Right hindlimb (tissue), 1 donor: ENCODE measurements around the gene SYT14.
"Not testable (repeated sequence)": the region's sequence is repeated elsewhere in the genome, so short reads cannot be mapped to it uniquely, and the experiment has no call there.

Experiments used
- DNase-seq: peaks from one replicate; pipeline ENCODE4 v3.0.0-alpha.2; 2018

SYT14 gene

GRCh38 chr1:210031473-210031872, 93.5 kb downstream of the SYT14 start:
- DNase-seq: no peak

DNA sequence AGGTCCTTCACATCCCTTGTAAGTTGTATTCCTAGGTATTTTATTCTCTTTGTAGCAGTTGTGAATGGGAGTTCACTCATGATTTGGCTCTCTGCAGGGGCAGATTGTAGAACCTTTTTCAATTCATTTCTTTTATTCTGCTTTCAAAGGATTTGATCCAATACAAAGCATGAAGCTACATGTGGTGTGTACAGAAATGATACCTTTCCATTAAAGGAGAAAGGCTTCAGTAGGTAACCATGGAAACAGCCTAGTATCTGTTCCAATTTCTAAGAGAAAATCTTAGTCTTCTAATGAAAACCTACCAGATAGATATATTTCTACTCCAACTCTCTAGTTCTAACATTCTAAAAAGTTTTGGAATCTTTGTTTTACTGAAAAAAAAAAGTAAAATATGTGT, 105.0 kb downstream of the SYT14 start:
- no peak for DNase-seq

DNA sequence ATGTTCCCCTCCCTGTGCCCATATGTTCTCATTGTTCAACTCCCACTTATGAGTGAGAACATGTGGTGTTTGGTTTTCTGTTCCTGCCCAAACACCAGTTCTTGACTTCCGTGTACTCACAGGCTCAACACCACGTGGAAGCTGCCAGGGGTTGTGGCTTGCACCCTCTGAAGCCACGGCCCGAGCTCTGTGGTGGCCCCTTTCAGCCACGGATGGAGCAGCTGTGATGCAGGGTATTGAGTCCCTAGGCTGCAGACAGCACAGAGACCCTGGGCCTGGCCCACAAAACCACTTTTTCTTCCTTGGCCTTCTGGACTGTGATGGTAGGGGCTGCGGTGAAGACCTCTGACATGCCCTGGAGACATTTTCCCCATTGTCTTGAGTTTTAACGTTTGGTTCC, 111.6 kb downstream of the SYT14 start:
- no peak for DNase-seq

DNA sequence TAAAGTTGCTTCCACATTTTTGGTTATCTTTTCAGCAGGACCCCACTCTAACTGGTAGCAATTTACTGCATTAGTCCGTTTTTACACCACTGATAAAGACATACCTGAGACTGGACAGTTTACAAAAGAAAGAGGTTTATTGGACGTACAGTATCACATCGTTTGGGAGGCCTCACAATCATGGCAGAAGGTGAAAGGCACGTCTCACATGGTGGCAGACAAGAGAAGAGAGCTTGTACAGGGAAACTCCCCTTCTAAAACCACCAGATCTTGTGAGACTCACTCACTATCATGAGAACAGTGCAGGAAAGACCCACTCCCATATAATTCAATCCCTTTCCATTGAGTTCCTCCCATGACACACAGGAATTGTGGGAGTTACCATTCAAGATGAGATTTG, 112.5 kb downstream of the SYT14 start:
- DNase-seq: not testable (repeated sequence)

DNA sequence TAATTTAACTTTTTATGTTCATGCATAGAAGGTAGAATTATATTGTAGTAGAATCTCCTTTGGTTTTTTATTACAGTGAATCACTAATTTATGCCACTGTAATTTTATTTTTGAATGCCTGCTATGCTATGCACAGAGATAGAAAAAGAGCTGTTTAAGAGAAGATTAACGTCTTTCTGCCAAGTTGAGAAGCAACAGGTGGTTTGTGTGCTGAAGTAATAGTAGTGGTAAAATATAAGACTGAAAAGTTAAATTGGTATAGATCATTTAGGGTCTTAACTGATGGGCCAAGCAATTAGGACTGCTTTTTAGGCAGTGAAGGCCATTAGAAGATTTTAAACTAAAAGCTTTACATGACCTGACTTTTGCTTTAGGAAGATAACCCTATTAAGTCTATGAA, 115.1 kb downstream of the SYT14 start:
- DNase-seq: no peak

- DNase-seq: no peak
These were observed 119.6 kb downstream of the SYT14 start for GRCh38 chr1:210057593-210057992.

DNA sequence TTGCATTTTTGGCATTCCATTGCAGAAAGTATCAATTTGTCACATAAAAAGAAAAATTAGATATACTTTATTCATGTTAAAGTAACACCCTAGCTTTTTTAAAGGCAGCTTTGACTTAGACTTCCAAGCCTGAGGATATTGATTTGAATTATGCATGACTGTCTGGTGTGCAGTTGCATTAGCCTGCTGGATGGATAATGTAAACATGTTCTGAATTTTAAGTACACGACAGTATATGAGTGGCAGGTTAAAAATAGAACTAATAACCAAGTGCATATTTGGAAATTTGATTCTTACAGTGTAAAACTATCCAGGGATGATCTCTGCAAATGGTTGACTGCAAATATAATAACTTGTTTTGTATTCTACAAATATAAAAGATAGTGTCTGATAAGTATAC, 124.0 kb downstream of the SYT14 start:
- no peak for DNase-seq

GRCh38 chr1:210070531-210070930, 132.5 kb downstream of the SYT14 start:
- no peak for DNase-seq

- DNase-seq: no peak
These were observed 134.1 kb downstream of the SYT14 start for GRCh38 chr1:210072129-210072528.

- DNase-seq: no peak
These were observed 135.0 kb downstream of the SYT14 start for GRCh38 chr1:210072896-210073504.

DNA sequence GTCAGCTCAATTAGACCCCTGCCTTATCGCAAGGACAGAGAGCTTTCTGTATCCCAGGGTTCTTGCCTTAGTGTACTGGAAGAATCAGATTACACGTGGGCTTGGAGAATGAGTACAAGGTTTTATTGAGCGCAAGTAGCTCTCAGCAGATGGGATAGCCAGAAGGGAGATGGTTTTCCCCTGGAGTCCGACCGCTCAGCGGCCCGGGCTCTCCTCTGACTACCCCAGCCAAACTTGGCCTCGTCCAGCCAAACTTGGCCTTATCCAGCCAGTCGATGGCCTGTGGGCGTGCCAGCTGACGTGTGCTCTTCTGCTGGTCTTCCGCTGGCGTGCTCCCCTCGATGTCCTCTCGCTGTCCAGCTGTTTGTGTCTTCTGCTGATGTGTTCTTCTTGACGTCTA, 136.9 kb downstream of the SYT14 start:
- DNase-seq: no peak

DNA sequence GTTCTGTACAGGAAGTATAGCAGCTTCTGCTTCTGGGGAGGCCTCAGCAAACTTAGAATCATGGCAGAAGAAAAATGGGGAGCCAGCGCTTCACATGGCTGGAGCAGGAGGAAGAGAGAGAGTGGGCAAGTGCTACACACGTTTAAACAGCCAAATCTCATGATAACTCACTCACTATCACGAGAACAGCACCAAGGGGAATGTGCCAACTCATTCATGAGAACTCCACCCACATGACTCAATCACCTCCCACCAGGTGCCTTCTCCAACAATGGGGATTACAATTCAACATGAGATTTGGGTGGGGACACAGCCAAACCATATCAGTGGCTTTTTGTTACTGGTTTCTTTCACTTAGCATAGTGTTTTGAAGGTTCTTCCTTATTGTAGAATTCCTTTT, 138.6 kb downstream of the SYT14 start:
- DNase-seq: no peak

- no peak for DNase-seq
These were observed 143.5 kb downstream of the SYT14 start for GRCh38 chr1:210081494-210081893.

DNA sequence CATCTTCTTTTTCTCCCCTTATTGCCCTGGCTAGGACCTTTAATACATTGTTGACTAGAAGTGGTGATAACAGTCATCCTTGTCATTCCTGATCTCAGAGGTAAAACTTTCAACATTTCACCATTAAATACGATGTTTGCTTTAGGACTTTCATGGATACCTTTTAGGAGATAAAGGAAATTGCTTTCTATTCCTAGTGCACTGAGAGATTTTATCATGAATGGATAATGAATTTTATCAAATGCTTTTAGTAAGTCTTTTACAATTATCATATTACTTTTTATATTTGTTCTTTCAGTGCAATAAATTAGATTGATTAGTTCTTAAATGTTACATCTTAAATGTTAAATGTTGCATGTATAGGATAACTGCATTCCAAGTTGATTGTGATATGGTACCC, 147.3 kb downstream of the SYT14 start:
- no peak for DNase-seq

DNA sequence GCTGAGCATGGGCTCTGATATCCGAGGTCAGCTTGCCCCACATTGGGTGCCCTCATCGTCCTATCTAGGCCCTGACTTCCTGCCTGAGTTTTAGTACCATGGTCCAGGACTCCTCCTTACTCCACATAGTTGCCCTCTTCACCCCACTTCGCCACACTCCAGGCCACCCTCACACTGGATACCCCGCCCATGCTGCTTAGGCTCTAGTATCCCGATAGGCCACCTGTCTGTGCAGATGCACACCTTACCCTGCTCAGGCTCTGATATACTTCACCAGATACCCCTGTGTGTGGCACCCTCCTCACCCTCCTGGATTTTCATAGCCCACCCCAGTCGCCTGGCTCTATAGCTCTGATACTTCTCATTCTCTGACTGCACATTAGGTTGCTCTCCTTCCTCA, 149.0 kb downstream of the SYT14 start:
- no peak for DNase-seq

- DNase-seq: no peak
These were observed 151.8 kb downstream of the SYT14 start for GRCh38 chr1:210089855-210090254.

- no peak for DNase-seq
These were observed 154.3 kb downstream of the SYT14 start for GRCh38 chr1:210092366-210092765.

DNA sequence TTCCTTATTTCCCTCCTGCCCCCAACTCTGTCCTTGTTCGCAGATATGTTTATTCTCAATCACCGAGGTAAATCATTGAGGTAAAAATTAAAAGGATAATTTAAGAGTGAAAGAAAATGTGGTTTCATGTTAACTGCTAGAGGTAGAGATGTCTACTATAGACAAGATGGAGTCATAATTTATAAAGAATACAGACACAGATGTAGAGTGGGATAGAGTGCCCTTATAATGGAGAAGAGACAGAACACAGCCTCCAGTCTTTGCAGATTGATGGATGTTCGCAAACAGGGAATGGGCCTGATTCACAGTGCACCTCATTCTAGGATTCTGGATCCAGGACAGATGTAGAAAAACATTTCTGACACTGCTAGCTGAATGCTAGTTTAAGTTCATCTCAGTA, 155.4 kb downstream of the SYT14 start:
- no peak for DNase-seq

- no peak for DNase-seq
These were observed 160.3 kb downstream of the SYT14 start for GRCh38 chr1:210098356-210098755.

GRCh38 chr1:210099921-210100320, 161.9 kb downstream of the SYT14 start:
- DNase-seq: no peak

DNA sequence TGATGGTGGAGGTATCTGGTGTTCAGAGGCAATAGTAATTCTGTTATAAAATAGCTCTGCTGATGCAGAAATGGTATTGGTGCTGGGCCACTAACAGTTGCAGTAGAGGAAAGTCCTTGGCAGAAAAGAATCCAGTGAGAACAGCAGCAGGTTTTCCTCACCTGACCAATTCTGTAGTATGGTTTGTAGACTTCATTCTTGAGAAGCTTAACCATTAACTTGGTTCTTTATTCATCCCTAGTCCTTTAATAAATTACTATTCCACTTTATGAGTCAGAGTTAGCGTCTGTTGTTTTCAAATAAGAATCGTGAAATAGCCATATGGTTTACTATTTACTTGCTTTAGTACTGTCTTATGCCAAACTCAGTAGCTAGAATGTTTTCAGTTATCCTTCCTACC, 166.1 kb downstream of the SYT14 start:
- DNase-seq: no peak

DNA sequence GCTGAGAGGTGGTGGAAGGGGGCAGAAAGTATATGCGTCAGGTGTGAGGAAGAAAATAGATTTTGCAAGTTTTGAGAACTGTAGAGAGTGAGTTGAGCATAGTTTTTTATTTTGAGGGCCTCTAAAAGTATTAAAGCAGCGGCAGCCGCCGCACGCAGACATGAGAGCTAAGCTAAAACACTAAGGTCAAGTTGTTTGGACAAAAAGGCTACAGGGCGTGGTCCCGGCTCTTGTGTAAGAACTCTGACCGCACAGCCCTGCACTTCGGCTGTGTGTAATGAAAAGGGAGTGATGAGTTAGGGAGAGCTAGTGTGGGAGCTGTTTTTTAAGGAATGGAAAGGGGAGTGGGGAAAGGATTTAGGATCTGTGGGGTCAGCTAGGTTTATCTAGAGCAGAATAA, 174.9 kb downstream of the SYT14 start:
- DNase-seq: not testable (repeated sequence)

- no peak for DNase-seq
These were observed 179.2 kb downstream of the SYT14 start for GRCh38 chr1:210117198-210117597.

DNA sequence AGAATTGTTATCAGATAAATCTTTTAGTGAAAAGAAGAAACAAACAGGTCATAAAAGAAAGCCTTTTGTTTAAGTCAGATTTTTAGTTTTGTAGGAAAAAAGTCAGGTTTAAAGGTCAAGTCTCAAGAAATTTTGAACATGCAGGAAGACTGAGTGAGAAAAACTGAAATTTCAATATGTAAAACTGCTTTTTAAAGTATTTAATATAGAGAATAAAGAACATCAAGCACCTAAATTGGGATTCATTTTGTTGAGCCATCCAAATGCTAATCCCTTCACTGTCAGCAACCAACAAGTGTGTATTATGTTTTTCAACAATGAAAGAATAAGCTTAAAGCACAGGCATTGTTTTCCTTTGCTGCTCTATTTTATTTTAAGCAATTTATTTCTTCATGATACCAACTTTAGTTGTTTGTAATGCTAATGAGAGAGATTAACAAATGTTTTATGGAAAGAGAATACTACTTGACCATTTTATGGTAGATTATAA, 179.7 kb downstream of the SYT14 start:
- no peak for DNase-seq

- DNase-seq: no peak
These were observed 185.4 kb downstream of the SYT14 start for GRCh38 chr1:210123383-210123782.
